NB4 (cell line): ENCODE data around the gene BAMBI.

Experiments used
- CTCF ChIP-seq: IDR thresholded peaks from one replicate; pipeline ENCODE4 v1.5.1; 2012; ENCODE audit warnings: low read depth, low read length
- POLR2A ChIP-seq: IDR thresholded peaks from 2 replicates; pipeline ENCODE4 v1.6.1; 2011; ENCODE audit warnings: mild to moderate bottlenecking; ENCODE audit not compliant: insufficient read length; ENCODE audit errors: extremely low read depth

GRCh38 chr10:28685717-28686116 is 8.4 kb downstream of the BAMBI start:
- TF ChIP-seq CTCF (no peak), POLR2A (no peak)
